Tibial nerve (tissue), 4 donors: ENCODE measurements around the gene SCAPER. TPM values are rescaled to one million over a fixed set of nuclear protein-coding genes. Genes with fewer than 3 reads are reported as not detected.

Experiments
- DNase-seq, 2 donors: peaks; one replicate each; pipeline ENCODE4 v3.0.0-alpha.2; 2019; ENCODE audit warnings: low spot score in 2 of 2
- H3K27ac ChIP-seq, 4 donors: fragments of 200-600 bp; sonication (generic) in 3 of 4; one replicate each; pipeline ENCODE4 v1.5.1; 2017 to 2019; ENCODE audit warnings: mild to moderate bottlenecking in 1 of 4
- H3K27me3 ChIP-seq, 2 donors: fragments of 200-600 bp; sonication (generic) in 1 of 2; one replicate each; pipeline versions ENCODE4 v1.5.1 to v1.6.0; 2017 to 2019
- H3K36me3 ChIP-seq, 3 donors: fragments of 200-600 bp; sonication (generic); one replicate each; pipeline ENCODE4 v1.5.1; 2018 to 2019
- H3K4me1 ChIP-seq, 4 donors: fragments of 200-600 bp; sonication (generic) in 3 of 4; one replicate each; pipeline ENCODE4 v1.5.1; 2017 to 2019
- H3K4me3 ChIP-seq, 4 donors: fragments of 200-600 bp; sonication (generic) in 3 of 4; one replicate each; pipeline ENCODE4 v1.5.1; 2017 to 2019; ENCODE audit warnings: mild to moderate bottlenecking in 1 of 4, moderate library complexity in 1 of 4
- H3K9me3 ChIP-seq, 4 donors: fragments of 200-600 bp; sonication (generic) in 3 of 4; one replicate each; pipeline ENCODE4 v1.5.1; 2017 to 2019
- CTCF ChIP-seq, 5 experiments: fragments of 200-600 bp in 3 of 5; fragments of 450-650 bp in 2 of 5; sonication (generic) in 3 of 5; IDR thresholded peaks; one replicate each; pipeline ENCODE4 v1.5.1; 2016 to 2019; ENCODE audit warnings: antibody characterized with exemption in 5 of 5, mild to moderate bottlenecking in 3 of 5, moderate library complexity in 2 of 5
- EP300 ChIP-seq, 2 donors: sonication (generic); formaldehyde crosslinking; IDR thresholded peaks; one replicate each; pipeline ENCODE4 v1.6.1; 2017; ENCODE audit warnings: antibody characterized with exemption in 2 of 2, mild to moderate bottlenecking in 1 of 2
- POLR2A ChIP-seq, 2 donors: fragments of 450-650 bp; IDR thresholded peaks; one replicate each; pipeline ENCODE4 v1.6.1; 2017; ENCODE audit warnings: antibody characterized with exemption in 2 of 2, mild to moderate bottlenecking in 2 of 2, moderate library complexity in 2 of 2
- WGBS, 2 donors: methylation state at CpG; one replicate each; pipeline ENCODE4 v1.1.5; 2018; 5-methylcytosine and 5-hydroxymethylcytosine counted together
- total RNA-seq, 4 donors: library from RNA; depleted of rRNA; stranded (reverse); fragments of >200 nt; gene quantifications; one replicate each; pipeline ENCODE4 v1.1.0, GENCODE V29; 2016

The SCAPER gene
- total RNA-seq, 4 donors from 2014 or later: 25.5 to 45.3 (median 37.3) TPM

- Histone ChIP-seq H3K27ac (peak overlapping the region; percentile 51 to 95 (median 92)), H3K36me3 (peaks cover 0 to 18% (median 0%) of the 10 kb centered on the region in 3 donors), H3K4me3 (peak overlapping the region; percentile 58 to 94 (median 68)), H3K4me1 (peaks cover 0 to 42% (median 8%) of the 10 kb centered on the region in 4 donors), H3K9me3 (no peaks in the 10 kb centered on the region), H3K27me3 (no peaks in the 10 kb centered on the region)
- no peak for DNase-seq
- TF ChIP-seq CTCF (IDR thresholded peaks at IDR 0.05) (no peak), POLR2A (IDR thresholded peaks at IDR 0.05) (no peak), EP300 (IDR thresholded peaks at IDR 0.05) (no peak)
- 18 to 23% methylated on average over 7 of the region's 7 CpGs for WGBS, 2 donors
These were observed 25.8 kb upstream of the SCAPER start for GRCh38 chr15:76930831-76931396.

GRCh38 chr15:76929011-76929760, 24.0 kb upstream of the SCAPER start:
- peaks cover 0 to 2% (median 0%) of the 10 kb centered on the region in 3 donors for H3K36me3 ChIP-seq
- peak overlapping the region in 1 of 4 donors; percentile 22 for H3K27ac ChIP-seq
- no peaks in the 10 kb centered on the region for H3K9me3 ChIP-seq
- H3K4me1 ChIP-seq: peaks cover 0 to 32% (median 5%) of the 10 kb centered on the region in 4 donors
- TF ChIP-seq POLR2A (IDR thresholded peaks at IDR 0.05): no peak
- no peak for TF ChIP-seq CTCF (IDR thresholded peaks at IDR 0.05)
- TF ChIP-seq EP300 (IDR thresholded peaks at IDR 0.05): no peak
- no peaks in the 10 kb centered on the region for H3K27me3 ChIP-seq
- H3K4me3 ChIP-seq: no peak overlapping the region
- no peak for DNase-seq

GRCh38 chr15:76928201-76928600, 23.1 kb upstream of the SCAPER start:
- H3K27me3 ChIP-seq: no peaks in the 10 kb centered on the region
- no peaks in the 10 kb centered on the region for H3K36me3 ChIP-seq
- no peak for DNase-seq
- no peak overlapping the region for H3K27ac ChIP-seq
- H3K4me1 ChIP-seq: peaks cover 0 to 26% (median 4%) of the 10 kb centered on the region in 4 donors
- TF ChIP-seq EP300 (IDR thresholded peaks at IDR 0.05): no peak
- no peak for TF ChIP-seq CTCF (IDR thresholded peaks at IDR 0.05)
- no peak for TF ChIP-seq POLR2A (IDR thresholded peaks at IDR 0.05)
- WGBS, 2 donors: 63 to 66% methylated on average over 3 of the region's 3 CpGs
- no peak overlapping the region for H3K4me3 ChIP-seq
- H3K9me3 ChIP-seq: no peaks in the 10 kb centered on the region

- no peak overlapping the region for H3K27ac ChIP-seq
- H3K27me3 ChIP-seq: no peaks in the 10 kb centered on the region
- DNase-seq: no peak
- H3K4me1 ChIP-seq: no peaks in the 10 kb centered on the region
- TF ChIP-seq CTCF (IDR thresholded peaks at IDR 0.05): no peak
- TF ChIP-seq POLR2A (IDR thresholded peaks at IDR 0.05): no peak
- no peak for TF ChIP-seq EP300 (IDR thresholded peaks at IDR 0.05)
- H3K4me3 ChIP-seq: no peak overlapping the region
- H3K9me3 ChIP-seq: no peaks in the 10 kb centered on the region
- 90 to 92% methylated on average over 11 to 13 of the region's 13 CpGs for WGBS, 2 donors
- H3K36me3 ChIP-seq: no peaks in the 10 kb centered on the region
These were observed 11.2 kb upstream of the SCAPER start for GRCh38 chr15:76916369-76916768.

- TF ChIP-seq POLR2A (IDR thresholded peaks at IDR 0.05) (no peak), EP300 (IDR thresholded peaks at IDR 0.05) (no peak), CTCF (IDR thresholded peaks at IDR 0.05) (no peak)
- H3K27me3 ChIP-seq: no peaks in the 10 kb centered on the region
- H3K9me3 ChIP-seq: no peaks in the 10 kb centered on the region
- H3K4me1 ChIP-seq: no peaks in the 10 kb centered on the region
- WGBS, 2 donors: 70 to 76% methylated on average over 2 of the region's 2 CpGs
- no peak overlapping the region for H3K4me3 ChIP-seq
- no peak overlapping the region for H3K27ac ChIP-seq
- no peak for DNase-seq
- H3K36me3 ChIP-seq: no peaks in the 10 kb centered on the region
These were observed 8.6 kb upstream of the SCAPER start for GRCh38 chr15:76913737-76914136.
